GM23338 (cell line): ENCODE data around the gene DOK1.

Experiments
- CTCF ChIP-seq, 2 experiments: fragments of 200-600 bp in 1 of 2; sonication (generic) in 1 of 2; conservative IDR thresholded peaks; 2 replicates each; pipeline versions ENCODE4 v1.5.1 to v1.6.1; 2016 to 2017; ENCODE audit warnings: antibody characterized with exemption in 2 of 2, low read depth in 2 of 2, mild to moderate bottlenecking in 2 of 2, moderate library complexity in 1 of 2
- EZH2 ChIP-seq: fragments of 200-600 bp; sonication (generic); IDR thresholded peaks from one replicate; pipeline ENCODE4 v1.8.0; 2017; ENCODE audit warnings: antibody characterized with exemption, mild to moderate bottlenecking, low read depth; ENCODE audit not compliant: unreplicated experiment
- EZH2phosphoT487 ChIP-seq: fragments of 200-600 bp; sonication (generic); IDR thresholded peaks from one replicate; pipeline ENCODE4 v1.8.1; 2018; ENCODE audit warnings: antibody characterized with exemption; ENCODE audit not compliant: unreplicated experiment
- POLR2AphosphoS5 ChIP-seq: IDR thresholded peaks from 2 replicates; pipeline ENCODE4 v1.6.1; 2016; ENCODE audit warnings: antibody characterized with exemption, low read depth

GRCh38 chr2:74577448-74577847 is 22.9 kb downstream of the DOK1 start:
- no peak for TF ChIP-seq CTCF (conservative IDR thresholded peaks at IDR 0.05; ENCODE audit: low read depth in 2 of 2)
- TF ChIP-seq EZH2phosphoT487: no peak
- no peak for TF ChIP-seq POLR2AphosphoS5
- TF ChIP-seq EZH2: no peak
